A549 (cell line): ENCODE results near the gene OR52J3. TPM values are rescaled to one million over a fixed set of nuclear protein-coding genes. Genes with fewer than 3 reads are reported as not detected.

ENCODE experiments used
- ATAC-seq, 2 experiments: fragments of 200-7000 bp in 1 of 2; fragments of >200 bp in 1 of 2; cut with Nextera tagmentation in 1 of 2; cut with Tn5 transposase in 1 of 2; 3 replicates each; pipeline versions ENCODE4 v1.8.0 to v1.9.1; 2018 to 2020; ENCODE audit warnings: mild to moderate bottlenecking in 1 of 2, moderate library complexity in 1 of 2
- CTCF ChIA-PET: fragments of 300-600 bp; sonication (Branson Sonifier 250); formaldehyde crosslinking; extraction: SDS; loops from one replicate; lab custom pipeline; 2021; ENCODE audit warnings: antibody characterized with exemption, inconsistent platforms; lab: Yijun Ruan, JAX
- POLR2A ChIA-PET: fragments of 350-600 bp; formaldehyde crosslinking; extraction: SDS; loops from one replicate; lab custom pipeline; 2021; ENCODE audit warnings: antibody characterized with exemption, inconsistent platforms; lab: Yijun Ruan, JAX
- DNase-seq, 2 experiments: peaks; one replicate each; pipeline versions ENCODE4 v3.0.0 to v3.0.0-alpha.2; 2011 to 2016; ENCODE audit warnings: low read depth in 1 of 2, low spot score in 1 of 2
- FAIRE-seq: peaks from 2 replicates; lab custom pipeline; 2011; peaks lifted over from hg19 to GRCh38; lab: Jason Lieb, UNC
- H3K27ac ChIP-seq, 2 experiments: fragments of >200 bp; sonication (Bioruptor Twin); formaldehyde crosslinking; 3 replicates each; pipeline ENCODE4 v1.5.1; 2016 to 2017
- H3K4me1 ChIP-seq: fragments of >200 bp; sonication (Bioruptor Twin); formaldehyde crosslinking; 3 replicates; pipeline ENCODE4 v1.6.1; 2016
- H3K4me2 ChIP-seq: fragments of >200 bp; sonication (Bioruptor Twin); formaldehyde crosslinking; 3 replicates; pipeline ENCODE4 v1.6.1; 2016
- H3K4me3 ChIP-seq: fragments of >200 bp; sonication (Bioruptor Twin); formaldehyde crosslinking; 3 replicates; pipeline ENCODE4 v1.5.1; 2016
- H3K9me3 ChIP-seq: fragments of >200 bp; sonication (Bioruptor Twin); formaldehyde crosslinking; 3 replicates; pipeline ENCODE4 v1.6.1; 2016
- BCL3 ChIP-seq: fragments of >200 bp; sonication (Bioruptor Twin); formaldehyde crosslinking; IDR thresholded peaks from 3 replicates; pipeline ENCODE4 v1.6.1; 2016
- CBX2 ChIP-seq: fragments of 200-600 bp; sonication (generic); IDR thresholded peaks from 2 replicates; pipeline ENCODE4 v1.6.1; 2016; ENCODE audit warnings: low read depth, mild to moderate bottlenecking, borderline replicate concordance
- CHD2 ChIP-seq: fragments of 150-350 bp; IDR thresholded peaks from 2 replicates; pipeline ENCODE4 v1.6.1; 2014; ENCODE audit warnings: low read length; ENCODE audit not compliant: partially characterized antibody
- CTCF ChIP-seq: fragments of >200 bp; sonication (Bioruptor Twin); formaldehyde crosslinking; IDR thresholded peaks from 3 replicates; pipeline ENCODE4 v1.5.1; 2016
- EHMT2 ChIP-seq: fragments of 200-600 bp; sonication (generic); IDR thresholded peaks from 2 replicates; pipeline ENCODE4 v1.6.1; 2016; ENCODE audit warnings: antibody characterized with exemption, low read depth, mild to moderate bottlenecking, moderate library complexity
- ELK1 ChIP-seq: fragments of 150-350 bp; IDR thresholded peaks from 2 replicates; pipeline ENCODE4 v1.6.1; 2014; ENCODE audit warnings: low read depth, mild to moderate bottlenecking, low read length
- HEYL ChIP-seq: fragments of 250-450 bp; sonication (Bioruptor Pico); IDR thresholded peaks from 2 replicates; pipeline ENCODE4 v1.8.0; 2021; ENCODE audit warnings: mild to moderate bottlenecking, moderate library complexity
- HOXA7 ChIP-seq: fragments of 250-450 bp; sonication (Bioruptor Pico); IDR thresholded peaks from 2 replicates; pipeline ENCODE4 v1.5.0; 2020; ENCODE audit warnings: mild to moderate bottlenecking, moderate library complexity
- JUN ChIP-seq, 2 experiments: fragments of >200 bp; sonication (Bioruptor Twin); formaldehyde crosslinking; IDR thresholded peaks; 2 replicates in 1 of 2; 3 replicates in 1 of 2; pipeline ENCODE4 v1.6.1; 2016 to 2017
- KDM1A ChIP-seq: fragments of 200-600 bp; sonication (generic); IDR thresholded peaks from 2 replicates; pipeline ENCODE4 v1.6.1; 2016; ENCODE audit warnings: low read depth, mild to moderate bottlenecking
- MAFK ChIP-seq: fragments of 450-650 bp; IDR thresholded peaks from 2 replicates; pipeline ENCODE4 v1.6.1; 2014; ENCODE audit not compliant: partially characterized antibody
- MAZ ChIP-seq: fragments of 150-350 bp; IDR thresholded peaks from 2 replicates; pipeline ENCODE4 v1.6.1; 2014; ENCODE audit warnings: antibody characterized with exemption, low read depth, low read length, borderline replicate concordance
- NFE2L2 ChIP-seq: fragments of 150-350 bp; conservative IDR thresholded peaks from 2 replicates; pipeline ENCODE4 v1.6.1; 2014; ENCODE audit warnings: low read length
- NPAS2 ChIP-seq: fragments of 250-450 bp; sonication (Bioruptor Pico); IDR thresholded peaks from 2 replicates; pipeline ENCODE4 v1.8.0; 2022; ENCODE audit warnings: mild to moderate bottlenecking, moderate library complexity, borderline replicate concordance
- NR3C1 ChIP-seq: fragments of >200 bp; sonication (Bioruptor Twin); formaldehyde crosslinking; IDR thresholded peaks from 3 replicates; pipeline ENCODE4 v1.6.1; 2017
- RCOR1 ChIP-seq: fragments of 150-350 bp; IDR thresholded peaks from 2 replicates; pipeline ENCODE4 v1.6.1; 2014; ENCODE audit warnings: antibody characterized with exemption, low read length, low read depth
- REST ChIP-seq: fragments of 200-600 bp; sonication (generic); IDR thresholded peaks from 2 replicates; pipeline ENCODE4 v1.6.1; 2016; ENCODE audit warnings: antibody characterized with exemption, mild to moderate bottlenecking, moderate library complexity
- SMC3 ChIP-seq: fragments of >200 bp; sonication (Bioruptor Twin); formaldehyde crosslinking; IDR thresholded peaks from 3 replicates; pipeline ENCODE4 v1.6.1; 2018; ENCODE audit warnings: inconsistent platforms
- TP53 ChIP-seq: fragments of 250-450 bp; sonication (Bioruptor Pico); IDR thresholded peaks from 2 replicates; pipeline ENCODE4 v1.5.0; 2021; ENCODE audit warnings: mild to moderate bottlenecking, moderate library complexity
- USF2 ChIP-seq: fragments of 450-650 bp; IDR thresholded peaks from 2 replicates; pipeline ENCODE4 v1.6.1; 2014; ENCODE audit warnings: antibody characterized with exemption
- WGBS: methylation state at CpG from one replicate; pipeline ENCODE4 v1.1.6; 2017; ENCODE audit errors: missing lambda C conversion rate; 5-methylcytosine and 5-hydroxymethylcytosine counted together
- polyA plus RNA-seq, 4 experiments: library from polyadenylated mRNA; depleted of rRNA in 3 of 4; stranded (reverse); fragments of >200 nt; fragmentation: RNase III in 1 of 4; extraction: RNeasy Plus Mini Kit Qiagen cat#74134 plus additional on column Dnase treatment in 1 of 4; gene quantifications; 2 replicates in 3 of 4; 3 replicates in 1 of 4; pipeline ENCODE4 v1.2.3, GENCODE V29; 2011 to 2017

Gene OR52J3
- polyA plus RNA-seq, 2 of the 4 experiments (the other 2 are of a cell fraction), result not detected

GRCh38 chr11:5059391-5059790 lies 13.1 kb downstream of the OR52J3 start, which contains the start of gene OR52E2:
Gene OR52E2, minus strand, starts transcription at chr11:5059627. Its CDS starts 0 bp downstream, at chr11:5059627.
- no peak for TF ChIP-seq NPAS2 (CRISPR knock-in tag)
- no peak for TF ChIP-seq MAFK
- no peak for TF ChIP-seq NR3C1
- no peak for TF ChIP-seq BCL3
- no peak for TF ChIP-seq CBX2
- TF ChIP-seq TP53 (CRISPR knock-in tag), result no peak
- no peak for TF ChIP-seq RCOR1
- TF ChIP-seq CHD2, result no peak
- TF ChIP-seq MAZ, result no peak
- TF ChIP-seq EHMT2, result no peak
- TF ChIP-seq USF2, result no peak
- no peak for TF ChIP-seq CTCF
- TF ChIP-seq HEYL (CRISPR knock-in tag), result no peak
- TF ChIP-seq SMC3, result no peak
- TF ChIP-seq KDM1A, result no peak
- ATAC-seq (no peak), FAIRE-seq (no peak), DNase-seq (no peak)
- Histone ChIP-seq H3K4me3 (no peak within 1 kb of the TSS), H3K4me2 (no peak within 1 kb of the TSS), H3K4me1 (no peaks in the 10 kb centered on the region), H3K9me3 (no peaks in the 10 kb centered on the region), H3K27ac (no peak within 1 kb of the TSS)
- WGBS, result 22% methylated on average over 3 of the region's 3 CpGs
- CTCF ChIA-PET, result no interaction called here
- POLR2A ChIA-PET, result no interaction called here

GRCh38 chr11:5065027-5065426 lies 18.7 kb downstream of the OR52J3 start:
- ATAC-seq (no peak), DNase-seq (no peak), FAIRE-seq (no peak)
- no peak for TF ChIP-seq CHD2
- TF ChIP-seq HEYL (CRISPR knock-in tag), result no peak
- no peak for TF ChIP-seq KDM1A
- TF ChIP-seq HOXA7 (CRISPR knock-in tag), result no peak
- no peak for TF ChIP-seq USF2
- TF ChIP-seq RCOR1, result no peak
- TF ChIP-seq EHMT2, result no peak
- no peak for TF ChIP-seq MAFK
- TF ChIP-seq ELK1, result no peak
- no peak for TF ChIP-seq TP53 (CRISPR knock-in tag)
- TF ChIP-seq REST, result no peak
- TF ChIP-seq NFE2L2, result no peak
- no peak for TF ChIP-seq CBX2
- TF ChIP-seq CTCF, result no peak
- no peak for TF ChIP-seq JUN (IDR thresholded peaks at IDR 0.05)
- no peak overlapping the region for H3K4me3 ChIP-seq
- no peak overlapping the region for H3K4me2 ChIP-seq
- H3K9me3 ChIP-seq, result no peaks in the 10 kb centered on the region
- WGBS, result 0% methylated on average over 1 of the region's 1 CpG
- ChIA-PET POLR2A (no interaction called here), CTCF (interaction anchor here (0.6 kb wide), 1 partner anchor 212 kb away, joined by 3 read pairs; no protein-coding TSS in a partner anchor)
- no peak overlapping the region for H3K27ac ChIP-seq
- no peaks in the 10 kb centered on the region for H3K4me1 ChIP-seq
